ENCODE results near the gene TRAP1. TPM values are rescaled to one million over a fixed set of nuclear protein-coding genes. Genes with fewer than 3 reads are reported as not detected.

Gene TRAP1
- total RNA-seq, 1 experiment from 2014 or later = 382 TPM

GRCh38 chr16:3650631-3651265, 66.6 kb downstream of the TRAP1 start:
- no peaks in the 10 kb centered on the region for H3K9me3 ChIP-seq (ENCODE audit: low read length)
- intact Hi-C loops (cut with micrococcal nuclease) = no loop called here
- ChIA-PET CTCF (no interaction called here), POLR2A (ENCODE audit: unreplicated experiment) (no interaction called here)
- no peak overlapping the region for H3K9ac ChIP-seq (ENCODE audit: low read length)
- no peak for TF ChIP-seq CTCF (conservative IDR thresholded peaks at IDR 0.05; ENCODE audit: low read depth, low read length)
- TF ChIP-seq EZH2phosphoT487 (IDR thresholded peaks at IDR 0.05; ENCODE audit: borderline replicate concordance, low read length) = no peak
- TF ChIP-seq EZH2 (IDR thresholded peaks at IDR 0.05; ENCODE audit: low read length, unreplicated experiment) = no peak
- H2AFZ ChIP-seq (ENCODE audit: low read length) = no peak overlapping the region
- peaks cover 4% of the 10 kb centered on the region; the same call in 1 of the 2 replicates for H3K36me3 ChIP-seq (ENCODE audit: low read depth, low read length)
- H3K27ac ChIP-seq (ENCODE audit: low read length) = no peak overlapping the region
- peaks cover 14% of the 10 kb centered on the region for H3K4me1 ChIP-seq (ENCODE audit: insufficient read depth, low read length)
- no peak for DNase-seq
- no peaks in the 10 kb centered on the region for H3F3A ChIP-seq (ENCODE audit: low read length, unreplicated experiment)
- BruUV-seq (replicated peaks) = no TSS peak
- no peaks in the 10 kb centered on the region for H3K79me2 ChIP-seq (ENCODE audit: low read length)
- H3K4me3 ChIP-seq (ENCODE audit: low read length) = no peak overlapping the region
- H4K20me1 ChIP-seq (ENCODE audit: low read length) = no peaks in the 10 kb centered on the region
- no peak for ATAC-seq
- H3K27me3 ChIP-seq (ENCODE audit: low read length) = no peaks in the 10 kb centered on the region
- no peaks in the 10 kb centered on the region for H3K9me2 ChIP-seq (replicated peaks; ENCODE audit: low read length)
- H3K4me2 ChIP-seq (ENCODE audit: low read length) = no peak overlapping the region

- Histone ChIP-seq H2AFZ (ENCODE audit: low read length) (peak overlapping the region; percentile 48; the same call in 1 of the 2 replicates), H3K4me2 (ENCODE audit: low read length) (peak overlapping the region; percentile 65), H3K4me1 (ENCODE audit: insufficient read depth, low read length) (peaks cover 33% of the 10 kb centered on the region), H4K20me1 (ENCODE audit: low read length) (peaks cover 4% of the 10 kb centered on the region; the same call in 1 of the 2 replicates), H3K9me3 (ENCODE audit: low read length) (no peaks in the 10 kb centered on the region), H3K9me2 (replicated peaks; ENCODE audit: low read length) (no peaks in the 10 kb centered on the region), H3K4me3 (ENCODE audit: low read length) (peak overlapping the region; percentile 46), H3F3A (ENCODE audit: low read length, unreplicated experiment) (peaks cover 2% of the 10 kb centered on the region), H3K79me2 (ENCODE audit: low read length) (no peaks in the 10 kb centered on the region), H3K36me3 (ENCODE audit: low read depth, low read length) (no peaks in the 10 kb centered on the region), H3K27ac (ENCODE audit: low read length) (peak overlapping the region; percentile 60), H3K27me3 (ENCODE audit: low read length) (no peaks in the 10 kb centered on the region), H3K9ac (ENCODE audit: low read length) (no peak overlapping the region)
- TF ChIP-seq EZH2phosphoT487 (IDR thresholded peaks at IDR 0.05; ENCODE audit: borderline replicate concordance, low read length) (no peak), CTCF (conservative IDR thresholded peaks at IDR 0.05; ENCODE audit: low read depth, low read length) (no peak)
- intact Hi-C loops (cut with micrococcal nuclease) = no loop called here
- DNase-seq = peak; percentile 84
- POLR2A ChIA-PET (ENCODE audit: unreplicated experiment) = no interaction called here
- ATAC-seq = peak; percentile 81
- no TSS peak for BruUV-seq (replicated peaks)
- CTCF ChIA-PET = interaction anchor here (0.6 to 0.7 kb wide), 2 partner anchors 114 to 119 kb away, joined by 3 read pairs; no protein-coding TSS in a partner anchor
These were observed 70.9 kb downstream of the TRAP1 start for GRCh38 chr16:3646348-3646920.

Measured in PC-3 (cell line).